B cell (primary cell): ENCODE measurements around the gene SHISA7. TPM values are rescaled to one million over a fixed set of nuclear protein-coding genes. Genes with fewer than 3 reads are reported as not detected.

Experiments used
- ATAC-seq: fragments of 200-7000 bp; cut with Tn5 transposase; one replicate; pipeline ENCODE4 v1.10.0; 2021; ENCODE audit warnings: low read depth, mild to moderate bottlenecking, moderate number of reproducible peaks, moderate library complexity
- CTCF ChIA-PET: fragments of 350-600 bp; sonication (Branson Sonifier 250); formaldehyde crosslinking; loops from one replicate; lab custom pipeline; 2021; ENCODE audit warnings: antibody characterized with exemption, inconsistent platforms; lab: Charles Lee
- POLR2A ChIA-PET: fragments of 350-600 bp; sonication (Branson Sonifier 250); formaldehyde crosslinking; loops from one replicate; lab custom pipeline; 2021; ENCODE audit warnings: antibody characterized with exemption; lab: Charles Lee
- DNase-seq: peaks from one replicate; pipeline ENCODE4 v3.0.0; 2013
- H2AFZ ChIP-seq: 2 replicates; pipeline ENCODE4 v1.6.1; 2012; ENCODE audit warnings: mild to moderate bottlenecking, low read depth, low read length; ENCODE audit not compliant: insufficient read depth, poor library complexity, severe bottlenecking
- H3K27ac ChIP-seq, 2 donors: 1 replicate in 1 of 2; 2 replicates in 1 of 2; pipeline ENCODE4 v1.5.1; 2012 to 2013; ENCODE audit warnings: low read length in 2 of 2, mild to moderate bottlenecking in 2 of 2, moderate library complexity in 1 of 2
- H3K27me3 ChIP-seq, 4 experiments: fragments of 200-600 bp in 1 of 4; sonication (generic) in 1 of 4; replicated peaks in 1 of 4; 1 replicate in 2 of 4; 2 replicates in 2 of 4; pipeline versions ENCODE4 v1.6.1 to v1.7.0; 2013 to 2016; ENCODE audit warnings: low read length in 3 of 4, mild to moderate bottlenecking in 2 of 4, mixed read lengths in 1 of 4, moderate library complexity in 1 of 4; ENCODE audit not compliant: insufficient read depth in 4 of 4, control insufficient read depth in 3 of 4; ENCODE audit errors: control extremely low read depth in 1 of 4
- H3K36me3 ChIP-seq, 2 experiments: replicated peaks in 1 of 2; 1 replicate in 1 of 2; 2 replicates in 1 of 2; pipeline versions ENCODE4 v1.6.1 to v1.7.1; 2013; ENCODE audit warnings: low read length in 1 of 2; ENCODE audit not compliant: insufficient read depth in 2 of 2, control insufficient read depth in 1 of 2; ENCODE audit errors: control extremely low read depth in 1 of 2, extremely low read depth in 1 of 2
- H3K4me1 ChIP-seq, 2 donors: fragments of 200-600 bp in 1 of 2; sonication (generic) in 1 of 2; 1 replicate in 1 of 2; 2 replicates in 1 of 2; pipeline versions ENCODE4 v1.5.1 to v1.6.1; 2013 to 2017; ENCODE audit warnings: low read length in 2 of 2; ENCODE audit not compliant: control insufficient read depth in 2 of 2, insufficient read depth in 2 of 2
- H3K4me2 ChIP-seq: replicated peaks from 2 replicates; pipeline ENCODE3; 2012; ENCODE audit warnings: mild to moderate bottlenecking, low read depth, low read length; ENCODE audit not compliant: poor library complexity, severe bottlenecking
- H3K4me3 ChIP-seq, 5 experiments: fragments of 200-600 bp in 1 of 5; sonication (generic) in 1 of 5; 1 replicate in 3 of 5; 2 replicates in 2 of 5; pipeline versions ENCODE4 v1.5.1 to v1.7.0; 2011 to 2016; ENCODE audit warnings: low read length in 4 of 5, mild to moderate bottlenecking in 4 of 5, low read depth in 2 of 5, control low read depth in 1 of 5, moderate library complexity in 1 of 5; ENCODE audit not compliant: insufficient read depth in 1 of 5; ENCODE audit errors: control extremely low read depth in 1 of 5, extremely low read depth in 1 of 5
- H3K79me2 ChIP-seq: fragments of 200-600 bp; sonication (generic); one replicate; pipeline ENCODE4 v1.6.0; 2016; ENCODE audit warnings: low read length; ENCODE audit not compliant: control insufficient read depth, insufficient read depth
- H3K9ac ChIP-seq: fragments of 200-600 bp; sonication (generic); 2 replicates; pipeline ENCODE4 v1.6.1; 2017; ENCODE audit warnings: mild to moderate bottlenecking, low read length, moderate library complexity
- H3K9me3 ChIP-seq, 3 donors: one replicate each; pipeline versions ENCODE4 v1.6.1 to v1.7.1; 2013; ENCODE audit warnings: low read length in 2 of 3; ENCODE audit not compliant: control insufficient read depth in 2 of 3, insufficient read depth in 1 of 3; ENCODE audit errors: control extremely low read depth in 1 of 3
- H4K20me1 ChIP-seq: 2 replicates; pipeline ENCODE4 v1.6.0; 2012; ENCODE audit warnings: mild to moderate bottlenecking, low read length; ENCODE audit not compliant: insufficient read depth, control insufficient read depth, poor library complexity, severe bottlenecking
- H3K27ac Mint-ChIP-seq: one replicate; pipeline ENCODE4 v1.8.0; 2021; ENCODE audit warnings: mixed read lengths
- H3K27me3 Mint-ChIP-seq: one replicate; pipeline ENCODE4 v1.8.0; 2021; ENCODE audit warnings: mixed read lengths
- H3K4me1 Mint-ChIP-seq: one replicate; pipeline ENCODE4 v1.8.0; 2021; ENCODE audit warnings: mixed read lengths
- H3K4me3 Mint-ChIP-seq: one replicate; pipeline ENCODE4 v1.8.0; 2021; ENCODE audit warnings: mixed read lengths
- H3K9me3 Mint-ChIP-seq: one replicate; pipeline ENCODE4 v1.8.0; 2022; ENCODE audit warnings: mixed read lengths; ENCODE audit not compliant: insufficient read depth
- EZH2 ChIP-seq: IDR thresholded peaks from 2 replicates; pipeline ENCODE4 v1.6.1; 2012; ENCODE audit warnings: borderline replicate concordance, low read depth, mild to moderate bottlenecking, moderate library complexity, low read length; ENCODE audit not compliant: insufficient read depth, poor library complexity, severe bottlenecking
- WGBS: methylation state at CpG from one replicate; pipeline ENCODE4 v1.1.5; 2013; ENCODE audit warnings: missing lambda C conversion rate; ENCODE audit not compliant: insufficient coverage; 5-methylcytosine and 5-hydroxymethylcytosine counted together
- intact Hi-C: fragments of 100-400 bp; cut with micrococcal nuclease; formaldehyde crosslinking; loops from one replicate; pipeline ENCODE4 v1.10.0; 2022
- polyA plus RNA-seq: library from polyadenylated mRNA; depleted of rRNA; stranded (reverse); fragments of >200 nt; gene quantifications from 2 replicates; pipeline ENCODE4 v1.2.3, GENCODE V29; 2012
- total RNA-seq, 2 donors: library from RNA; stranded (reverse); fragments of 120-200 nt in 1 of 2; gene quantifications; 1 replicate in 1 of 2; 2 replicates in 1 of 2; pipeline versions ENCODE4 v1.2.3 to v1.2.4, GENCODE V29; 2013 to 2022
- TF ChIP-seq, protein P1 (sequence below): fragments of 200-600 bp; IDR thresholded peaks from one replicate; pipeline ENCODE4 v1.8.0; 2022; ENCODE audit warnings: antibody characterized with exemption, mild to moderate bottlenecking

The SHISA7 gene
- total and polyA plus RNA-seq, 2 donors (not counting 1 experiment from before 2014, with no cell fraction given), result 0.06 TPM; not detected in 1

DNA sequence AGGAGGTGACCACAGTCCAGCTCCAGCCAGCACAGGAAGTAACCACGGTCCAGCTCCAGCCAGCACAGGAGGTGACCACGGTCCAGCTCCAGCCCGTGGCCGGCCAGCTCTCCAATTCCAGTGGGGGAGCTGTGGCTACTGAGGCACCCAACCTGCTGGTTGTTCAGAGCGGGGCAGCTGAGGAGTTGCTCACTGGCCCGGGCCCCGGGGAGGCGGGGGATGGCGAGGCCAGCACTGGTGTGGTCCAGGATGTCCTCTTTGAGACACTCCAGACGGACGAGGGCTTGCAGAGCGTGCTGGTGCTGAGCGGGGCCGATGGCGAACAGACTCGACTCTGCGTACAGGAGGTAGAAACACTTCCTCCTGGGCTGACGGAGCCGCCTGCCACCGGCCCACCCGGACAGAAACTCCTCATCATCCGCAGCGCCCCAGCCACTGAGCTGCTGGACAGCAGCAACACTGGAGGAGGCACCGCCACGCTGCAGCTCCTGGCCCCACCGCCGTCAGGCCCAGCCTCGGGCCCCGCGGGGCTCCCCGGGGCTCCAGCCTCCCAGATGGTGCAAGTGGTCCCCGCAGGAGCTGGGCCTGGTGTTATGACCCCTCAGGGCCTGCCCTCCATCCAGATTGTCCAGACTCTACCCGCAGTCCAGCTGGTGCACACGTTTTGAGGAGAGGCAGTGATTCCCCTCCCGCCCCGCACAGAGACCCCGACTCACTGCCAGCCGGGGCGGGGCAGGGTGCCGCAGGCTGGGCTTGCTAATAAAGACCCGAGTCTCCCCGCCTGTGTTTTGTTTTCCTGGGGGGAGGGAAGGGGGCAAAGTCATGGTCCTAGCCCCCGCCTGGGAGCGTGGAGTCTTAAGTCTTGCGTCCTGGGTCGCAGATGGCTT is 40.8 kb upstream of the SHISA7 start:
- Mint-ChIP-seq H3K27me3 (no peaks in the 10 kb centered on the region), H3K27ac (no peak overlapping the region), H3K4me1 (peaks cover 22% of the 10 kb centered on the region), H3K9me3 (no peaks in the 10 kb centered on the region), H3K4me3 (peak overlapping the region; percentile 82)
- CTCF ChIA-PET, result interaction anchor here (2.8 kb wide), 1 partner anchor 20 kb away, joined by 15 read pairs; no protein-coding TSS in a partner anchor
- DNase-seq (no peak), ATAC-seq (no peak)
- H3K79me2 ChIP-seq, result peaks cover 18% of the 10 kb centered on the region
- H3K27me3 ChIP-seq, result no peaks in the 10 kb centered on the region
- H3K4me1 ChIP-seq, result peaks cover 10 to 22% of the 10 kb centered on the region in 2 donors
- no peak for TF ChIP-seq EZH2
- TF ChIP-seq, protein P1, sequence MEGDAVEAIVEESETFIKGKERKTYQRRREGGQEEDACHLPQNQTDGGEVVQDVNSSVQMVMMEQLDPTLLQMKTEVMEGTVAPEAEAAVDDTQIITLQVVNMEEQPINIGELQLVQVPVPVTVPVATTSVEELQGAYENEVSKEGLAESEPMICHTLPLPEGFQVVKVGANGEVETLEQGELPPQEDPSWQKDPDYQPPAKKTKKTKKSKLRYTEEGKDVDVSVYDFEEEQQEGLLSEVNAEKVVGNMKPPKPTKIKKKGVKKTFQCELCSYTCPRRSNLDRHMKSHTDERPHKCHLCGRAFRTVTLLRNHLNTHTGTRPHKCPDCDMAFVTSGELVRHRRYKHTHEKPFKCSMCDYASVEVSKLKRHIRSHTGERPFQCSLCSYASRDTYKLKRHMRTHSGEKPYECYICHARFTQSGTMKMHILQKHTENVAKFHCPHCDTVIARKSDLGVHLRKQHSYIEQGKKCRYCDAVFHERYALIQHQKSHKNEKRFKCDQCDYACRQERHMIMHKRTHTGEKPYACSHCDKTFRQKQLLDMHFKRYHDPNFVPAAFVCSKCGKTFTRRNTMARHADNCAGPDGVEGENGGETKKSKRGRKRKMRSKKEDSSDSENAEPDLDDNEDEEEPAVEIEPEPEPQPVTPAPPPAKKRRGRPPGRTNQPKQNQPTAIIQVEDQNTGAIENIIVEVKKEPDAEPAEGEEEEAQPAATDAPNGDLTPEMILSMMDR, result no peak
- peak overlapping the region; percentile 87 for H3K4me2 ChIP-seq
- peak overlapping the region; percentile 68 for H3K9ac ChIP-seq
- H3K27ac ChIP-seq, result peak overlapping the region in 1 of 2 donors; percentile 70
- POLR2A ChIA-PET, result no interaction called here
- H3K9me3 ChIP-seq, result no peaks in the 10 kb centered on the region
- H2AFZ ChIP-seq, result peak overlapping the region; percentile 60
- H3K36me3 ChIP-seq, result peaks cover 0 to 2% of the 10 kb centered on the region in 2 experiments
- intact Hi-C loops, result no loop called here
- WGBS, result 88% methylated on average over 44 of the region's 46 CpGs
- H4K20me1 ChIP-seq, result peaks cover 29% of the 10 kb centered on the region
- H3K4me3 ChIP-seq, result peak overlapping the region in 4 of 5 experiments; percentile 53 to 71 (median 62)
